SK-N-MC (cell line): ENCODE data around the gene UTP4.
"Not testable (repeated sequence)": the region's sequence is repeated elsewhere in the genome, so short reads cannot be mapped to it uniquely, and the experiment has no call there.

Experiments used
- EZH2 ChIP-seq: fragments of 200-600 bp; sonication (generic); IDR thresholded peaks from one replicate; pipeline ENCODE4 v1.6.1; 2017; ENCODE audit warnings: antibody characterized with exemption
- FOXP2 ChIP-seq: optimal IDR thresholded peaks from 2 replicates; pipeline ENCODE3; 2011; ENCODE audit warnings: mild to moderate bottlenecking, moderate library complexity; ENCODE audit not compliant: insufficient read depth; ENCODE audit errors: extremely low read length, control extremely low read depth
- POLR2AphosphoS5 ChIP-seq: IDR thresholded peaks from 2 replicates; pipeline ENCODE4 v1.6.1; 2012; ENCODE audit warnings: mild to moderate bottlenecking, low read depth, low read length, borderline replicate concordance

DNA sequence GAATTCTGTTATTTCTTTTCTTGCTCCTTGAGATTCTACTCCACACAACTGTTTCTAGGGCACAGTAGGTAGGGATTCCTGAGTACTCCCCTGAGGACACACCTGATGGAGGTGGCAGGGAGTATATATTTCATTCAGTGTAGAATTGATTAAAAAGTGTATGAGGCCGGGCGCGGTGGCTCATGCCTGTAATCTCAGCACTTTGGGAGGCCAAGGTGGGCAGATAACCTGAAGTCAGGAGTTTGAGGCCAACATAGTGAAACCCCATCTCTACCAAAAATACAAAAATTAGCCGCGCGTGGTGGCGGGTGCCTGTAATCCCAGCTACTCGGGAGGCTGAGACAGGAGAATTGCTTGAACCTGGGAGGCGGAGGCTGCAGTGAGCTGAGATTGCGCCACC lies 5.6 kb upstream of the UTP4 start:
- not testable (repeated sequence) for TF ChIP-seq EZH2, POLR2AphosphoS5, FOXP2
